Heart left ventricle (tissue), 16 donors: Measurements from ENCODE around the gene PPP1R14C. TPM values are rescaled to one million over a fixed set of nuclear protein-coding genes. Genes with fewer than 3 reads are reported as not detected.

Source experiments
- ATAC-seq, 4 donors: fragments of 200-7000 bp; cut with Tn5 transposase; one replicate each; pipeline ENCODE4 v1.9.1; 2020 to 2022; ENCODE audit warnings: moderate library complexity in 4 of 4, mild to moderate bottlenecking in 3 of 4, moderate number of reproducible peaks in 1 of 4
- DNase-seq, 5 donors: peaks; one replicate each; pipeline ENCODE4 v3.0.0-alpha.2; 2020
- H3K27ac ChIP-seq, 12 donors: fragments of 200-600 bp; sonication (generic) in 4 of 12; one replicate each; pipeline versions ENCODE4 v1.5.0 to v1.8.0; 2016 to 2022; ENCODE audit warnings: mild to moderate bottlenecking in 2 of 12
- H3K27me3 ChIP-seq, 9 donors: fragments of 200-600 bp; sonication (generic) in 2 of 9; one replicate each; pipeline versions ENCODE4 v1.5.1 to v1.8.0; 2016 to 2022; ENCODE audit warnings: mild to moderate bottlenecking in 3 of 9
- H3K36me3 ChIP-seq, 9 donors: fragments of 200-600 bp; sonication (generic) in 2 of 9; one replicate each; pipeline versions ENCODE4 v1.5.0 to v1.8.0; 2018 to 2022; ENCODE audit warnings: mild to moderate bottlenecking in 2 of 9
- H3K4me1 ChIP-seq, 12 donors: fragments of 200-600 bp; sonication (generic) in 4 of 12; one replicate each; pipeline versions ENCODE4 v1.5.0 to v1.8.0; 2016 to 2022; ENCODE audit warnings: mild to moderate bottlenecking in 3 of 12
- H3K4me3 ChIP-seq, 12 donors: fragments of 200-600 bp; sonication (generic) in 4 of 12; one replicate each; pipeline versions ENCODE4 v1.5.0 to v1.8.0; 2017 to 2022; ENCODE audit warnings: mild to moderate bottlenecking in 9 of 12, moderate library complexity in 4 of 12
- H3K9me3 ChIP-seq, 12 donors: fragments of 200-600 bp; sonication (generic) in 4 of 12; one replicate each; pipeline versions ENCODE4 v1.5.0 to v1.8.0; 2016 to 2022; ENCODE audit warnings: mild to moderate bottlenecking in 1 of 12
- CTCF ChIP-seq, 12 donors: fragments of 200-600 bp; sonication (generic) in 4 of 12; IDR thresholded peaks; one replicate each; pipeline versions ENCODE4 v1.5.0 to v1.8.0; 2018 to 2022; ENCODE audit warnings: antibody characterized with exemption in 12 of 12, mild to moderate bottlenecking in 5 of 12
- POLR2A ChIP-seq, 2 donors: fragments of 450-650 bp; IDR thresholded peaks; one replicate each; pipeline ENCODE4 v1.6.1; 2017; ENCODE audit warnings: antibody characterized with exemption in 2 of 2, mild to moderate bottlenecking in 2 of 2, moderate library complexity in 2 of 2
- WGBS, 4 donors: extraction: QIAGEN DNeasy Blood & Tissue Kit in 2 of 4; methylation state at CpG; one replicate each; pipeline versions ENCODE4 v1.1.5 to v1.1.7; 2013 to 2018; 5-methylcytosine and 5-hydroxymethylcytosine counted together
- intact Hi-C, 10 donors: fragments of 100-400 bp; cut with DNase I; formaldehyde crosslinking; loops; one replicate each; pipeline versions ENCODE4 v1.11.1 to v1.14.2; 2022
- polyA plus RNA-seq, 2 donors: library from polyadenylated mRNA; stranded (reverse); fragments of 200-250 nt; gene quantifications; one replicate each; pipeline ENCODE4 v1.2.3, GENCODE V29; 2013
- total RNA-seq, 9 donors: library from RNA; depleted of rRNA in 2 of 9; stranded (reverse); fragments of >200 nt in 2 of 9; fragmentation: NEBNext Ultra II Directional in 3 of 9; extraction: Animal tissue kit (Norgen Biotek cat#: 25700) in 3 of 9; gene quantifications; one replicate each; pipeline versions ENCODE4 v1.1.0 to v1.2.4, GENCODE V29; 2016 to 2023
- donor health status: ischemic (EF 13 %, LVEDD 7.1; RV severe dilation, severe dysfunction).
- donor health status: healthy with polysubstance abuse.
- donor health status: DM: no; HTN: yes; CAD: no.
- donor health status: DM: no; HTN: no; CAD: no.
- donor health status: ischemic (EF 25% LVEDD 6.9; RV normal size, moderate dysfunction).
- donor health status: ischemic (EF 25% LVEDD 5.7; RV mildly dilated, moderate dysfunction).
- donor health status: healthy.
- donor health status: DM: yes; HTN: yes; CAD: no.
- donor health status: ischemic (EF 35%, LVEDD 5.7; RV mildly dilated, moderate dysfunction).
- donor health status: nonischemic (EF 11% LVEDD 7.7; RV severe dilation, severe dysfunction).
- donor health status: DM: yes; HTN: yes; CAD: no.
- donor health status: PGD.
- donor health status: ischemic (EF 29% LVEDD 5.4; RV normal size, mild dysfunction).
- donor health status: nonischemic (EF 23%, LVEDD 6.1; RV moderate dilation, normal function).

PPP1R14C gene
- total and polyA plus RNA-seq, 11 donors, result 41.1 to 143 (median 75.7) TPM

GRCh38 chr6:150207931-150208570 is 65.2 kb downstream of the PPP1R14C start:
- H3K4me3 ChIP-seq, result no peak overlapping the region
- intact Hi-C loops, result loop anchor here in 1 of 10 donors (10.0 kb wide), 1 partner anchor 63 kb away; the partner anchor contains the start of gene PPP1R14C
- H3K4me1 ChIP-seq, result peaks cover 0 to 51% (median 21%) of the 10 kb centered on the region in 12 donors
- no peaks in the 10 kb centered on the region for H3K36me3 ChIP-seq
- 80 to 83% (median 81%) methylated on average over 7 of the region's 7 CpGs for WGBS, 4 donors
- no peak for TF ChIP-seq POLR2A (IDR thresholded peaks at IDR 0.05)
- TF ChIP-seq CTCF (IDR thresholded peaks at IDR 0.05), result no peak
- H3K27me3 ChIP-seq, result no peaks in the 10 kb centered on the region
- ATAC-seq (no peak), DNase-seq (no peak)
- peak overlapping the region in 2 of 12 donors; percentile 3 to 26 for H3K27ac ChIP-seq
- no peaks in the 10 kb centered on the region for H3K9me3 ChIP-seq

DNA sequence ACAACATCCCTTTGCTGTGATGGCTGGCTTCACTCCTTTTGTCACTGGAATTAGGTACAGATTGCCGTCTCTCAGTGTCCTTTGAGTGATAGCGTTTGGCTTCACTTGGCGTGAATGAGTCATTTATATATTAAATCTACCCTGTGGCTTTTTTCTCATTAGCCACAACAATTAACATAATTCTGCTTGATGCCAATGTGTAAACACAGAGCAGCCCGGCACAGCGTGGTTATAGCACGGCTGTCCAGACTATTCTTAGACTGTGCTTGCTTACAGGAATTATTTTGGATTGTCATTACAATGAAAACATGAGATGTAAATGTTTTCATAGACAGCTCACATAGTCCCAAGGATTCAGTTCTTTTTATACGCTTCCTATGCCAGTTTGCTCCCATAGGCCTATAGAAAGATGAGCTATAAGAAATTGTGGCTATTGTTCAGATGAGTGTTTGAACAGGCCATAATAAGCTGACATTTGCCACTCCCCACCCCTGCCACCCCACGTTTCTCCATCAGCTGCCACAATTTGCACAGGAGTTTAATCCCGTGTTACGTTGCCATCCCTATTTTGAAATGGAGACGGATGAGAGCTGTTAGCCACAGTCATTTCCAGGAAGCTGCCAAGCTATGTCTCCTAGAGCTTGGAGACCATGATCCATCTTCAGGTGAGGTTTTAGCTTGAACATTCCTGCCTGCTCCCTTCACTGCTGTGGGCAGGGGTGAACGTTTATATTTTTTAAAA is 65.9 kb downstream of the PPP1R14C start:
- no peak overlapping the region for H3K4me3 ChIP-seq
- peak in 3 of 4 donors; percentile 21 to 62 (median 51) for ATAC-seq
- 53 to 62% (median 61%) methylated on average over 12 of the region's 12 CpGs for WGBS, 4 donors
- no peaks in the 10 kb centered on the region for H3K9me3 ChIP-seq
- H3K36me3 ChIP-seq, result no peaks in the 10 kb centered on the region
- H3K27me3 ChIP-seq, result no peaks in the 10 kb centered on the region
- no peak for DNase-seq
- intact Hi-C loops, result loop anchor here in 1 of 10 donors (10.0 kb wide), 1 partner anchor 64 kb away; the partner anchor contains the start of gene PPP1R14C
- H3K27ac ChIP-seq, result peak overlapping the region in 4 of 12 donors; percentile 3 to 49 (median 26)
- peaks cover 0 to 52% (median 20%) of the 10 kb centered on the region in 12 donors for H3K4me1 ChIP-seq
- TF ChIP-seq CTCF (IDR thresholded peaks at IDR 0.05) (no peak), POLR2A (IDR thresholded peaks at IDR 0.05) (no peak)

- no peak for TF ChIP-seq CTCF (IDR thresholded peaks at IDR 0.05)
- TF ChIP-seq POLR2A (IDR thresholded peaks at IDR 0.05), result no peak
- peaks cover 0 to 46% (median 20%) of the 10 kb centered on the region in 12 donors for H3K4me1 ChIP-seq
- DNase-seq (no peak), ATAC-seq (no peak)
- peak overlapping the region in 3 of 12 donors; percentile 3 to 45 (median 6) for H3K27ac ChIP-seq
- no peaks in the 10 kb centered on the region for H3K9me3 ChIP-seq
- no peaks in the 10 kb centered on the region for H3K36me3 ChIP-seq
- 85 to 96% (median 91%) methylated on average over 2 of the region's 2 CpGs for WGBS, 4 donors
- no peak overlapping the region for H3K4me3 ChIP-seq
- intact Hi-C loops, result loop anchor here in 1 of 10 donors (10.0 kb wide), 1 partner anchor 65 kb away; the partner anchor contains the start of gene PPP1R14C
- no peaks in the 10 kb centered on the region for H3K27me3 ChIP-seq
Observed at GRCh38 chr6:150209415-150209814, 66.6 kb downstream of the PPP1R14C start.
